Gastroesophageal sphincter (tissue), 3 donors: ENCODE data around the gene MILR1.

ENCODE experiments used
- CTCF ChIP-seq, 4 experiments: fragments of 200-600 bp in 2 of 4; fragments of 450-650 bp in 2 of 4; sonication (generic) in 1 of 4; IDR thresholded peaks; one replicate each; pipeline ENCODE4 v1.5.1; 2017 to 2019; ENCODE audit warnings: antibody characterized with exemption in 4 of 4, mild to moderate bottlenecking in 2 of 4, moderate library complexity in 2 of 4
- EP300 ChIP-seq: sonication (generic); formaldehyde crosslinking; IDR thresholded peaks from one replicate; pipeline ENCODE4 v1.6.1; 2017; ENCODE audit warnings: antibody characterized with exemption, mild to moderate bottlenecking
- POLR2A ChIP-seq, 2 donors: fragments of 450-650 bp; IDR thresholded peaks; one replicate each; pipeline ENCODE4 v1.6.1; 2017; ENCODE audit warnings: antibody characterized with exemption in 2 of 2, mild to moderate bottlenecking in 2 of 2, moderate library complexity in 1 of 2
- POLR2AphosphoS5 ChIP-seq: sonication (generic); formaldehyde crosslinking; IDR thresholded peaks from one replicate; pipeline ENCODE4 v1.6.1; 2017; ENCODE audit warnings: antibody characterized with exemption

GRCh38 chr17:64515419-64515818, 66.5 kb downstream of the MILR1 start:
- TF ChIP-seq CTCF (IDR thresholded peaks at IDR 0.05) (no peak), POLR2A (IDR thresholded peaks at IDR 0.05) (no peak), POLR2AphosphoS5 (no peak), EP300 (no peak)
